Stimulated activated CD8-positive, alpha-beta memory T cell treated with anti-CD3 and anti-CD28 coated beads, Interleukin-7, amount 100 ng/mL, for 4 hours (primary cell): Measurements from ENCODE around the gene QSOX1.

Experiments used
- DNase-seq, 2 donors: peaks; one replicate each; pipeline ENCODE4 v3.0.0-alpha.2; 2020; ENCODE audit warnings: low read depth in 2 of 2

QSOX1 gene

GRCh38 chr1:180213401-180214170, 58.9 kb downstream of the QSOX1 start:
- DNase-seq = no peak

GRCh38 chr1:180215856-180216625, 61.4 kb downstream of the QSOX1 start:
- DNase-seq = no peak

GRCh38 chr1:180217006-180217405, 62.3 kb downstream of the QSOX1 start:
- no peak for DNase-seq

GRCh38 chr1:180218806-180219765, 64.4 kb downstream of the QSOX1 start:
- DNase-seq = no peak

- DNase-seq = no peak
These were observed 65.1 kb downstream of the QSOX1 start for GRCh38 chr1:180219776-180220175.

GRCh38 chr1:180221462-180221861, 66.8 kb downstream of the QSOX1 start:
- no peak for DNase-seq

- no peak for DNase-seq
These were observed 70.2 kb downstream of the QSOX1 start for GRCh38 chr1:180224902-180225301.

GRCh38 chr1:180225403-180225802, 70.7 kb downstream of the QSOX1 start:
- DNase-seq = no peak

GRCh38 chr1:180227861-180228647, 73.4 kb downstream of the QSOX1 start:
- DNase-seq = no peak

- no peak for DNase-seq
These were observed 74.2 kb downstream of the QSOX1 start for GRCh38 chr1:180228648-180229482.

GRCh38 chr1:180229483-180230415, 75.1 kb downstream of the QSOX1 start, which contains the start of gene LHX4:
Gene LHX4, plus strand, starts transcription at chr1:180230264. Its CDS starts 266 bp downstream, at chr1:180230530.
- DNase-seq = no peak

GRCh38 chr1:180230416-180230790, 75.7 kb downstream of the QSOX1 start:
- no peak for DNase-seq

GRCh38 chr1:180230791-180231505, 76.3 kb downstream of the QSOX1 start:
- no peak for DNase-seq

GRCh38 chr1:180231506-180231921, 76.8 kb downstream of the QSOX1 start:
- no peak for DNase-seq

- no peak for DNase-seq
These were observed 77.3 kb downstream of the QSOX1 start for GRCh38 chr1:180231936-180232335.

GRCh38 chr1:180232521-180233043, 77.9 kb downstream of the QSOX1 start:
- no peak for DNase-seq

- no peak for DNase-seq
These were observed 78.7 kb downstream of the QSOX1 start for GRCh38 chr1:180233191-180234011.
